ENCODE measurements around the gene CLEC3B.

- TF ChIP-seq, protein P1, sequence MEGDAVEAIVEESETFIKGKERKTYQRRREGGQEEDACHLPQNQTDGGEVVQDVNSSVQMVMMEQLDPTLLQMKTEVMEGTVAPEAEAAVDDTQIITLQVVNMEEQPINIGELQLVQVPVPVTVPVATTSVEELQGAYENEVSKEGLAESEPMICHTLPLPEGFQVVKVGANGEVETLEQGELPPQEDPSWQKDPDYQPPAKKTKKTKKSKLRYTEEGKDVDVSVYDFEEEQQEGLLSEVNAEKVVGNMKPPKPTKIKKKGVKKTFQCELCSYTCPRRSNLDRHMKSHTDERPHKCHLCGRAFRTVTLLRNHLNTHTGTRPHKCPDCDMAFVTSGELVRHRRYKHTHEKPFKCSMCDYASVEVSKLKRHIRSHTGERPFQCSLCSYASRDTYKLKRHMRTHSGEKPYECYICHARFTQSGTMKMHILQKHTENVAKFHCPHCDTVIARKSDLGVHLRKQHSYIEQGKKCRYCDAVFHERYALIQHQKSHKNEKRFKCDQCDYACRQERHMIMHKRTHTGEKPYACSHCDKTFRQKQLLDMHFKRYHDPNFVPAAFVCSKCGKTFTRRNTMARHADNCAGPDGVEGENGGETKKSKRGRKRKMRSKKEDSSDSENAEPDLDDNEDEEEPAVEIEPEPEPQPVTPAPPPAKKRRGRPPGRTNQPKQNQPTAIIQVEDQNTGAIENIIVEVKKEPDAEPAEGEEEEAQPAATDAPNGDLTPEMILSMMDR (IDR thresholded peaks at IDR 0.05): peak in 1 of 5 experiments; percentile 30
- no peak for TF ChIP-seq POLR2A (IDR thresholded peaks at IDR 0.05)
Observed at GRCh38 chr3:45035441-45036301, 9.6 kb downstream of the CLEC3B start.

Data from tibial nerve (tissue), 3 donors.